ENCODE measurements around the gene SYNM.

- no peak for TF ChIP-seq CTCF (conservative IDR thresholded peaks at IDR 0.05; ENCODE audit: low read depth, low read length)
- no peak for TF ChIP-seq EZH2 (IDR thresholded peaks at IDR 0.05; ENCODE audit: low read length, unreplicated experiment)
- TF ChIP-seq EZH2phosphoT487 (IDR thresholded peaks at IDR 0.05; ENCODE audit: borderline replicate concordance, low read length): no peak
Measured at GRCh38 chr15:99169769-99170311, 65.0 kb downstream of the SYNM start.
